GM18867 (cell line): ENCODE data around the gene PSMA3.
A peak's percentile ranks its signal among the peaks of the same experiment; 100 is the strongest.

Experiments
- ATAC-seq: cut with Tn5 transposase; IDR thresholded peaks from one replicate; pipeline ENCODE4 v1.9.1; 2021; ENCODE audit warnings: mild to moderate bottlenecking, moderate library complexity; ENCODE audit not compliant: unreplicated experiment

Gene PSMA3

GRCh38 chr14:58298477-58299400, 54.1 kb downstream of the PSMA3 start, which contains the start of gene ARID4A:
TSS of gene ARID4A (plus strand) at chr14:58298555. CDS start at chr14:58299855, 1,300 bp downstream.
- peak; percentile 16 for ATAC-seq

GRCh38 chr14:58299401-58300330, 55.0 kb downstream of the PSMA3 start:
- no peak for ATAC-seq

- no peak for ATAC-seq
These were observed 56.8 kb downstream of the PSMA3 start for GRCh38 chr14:58301416-58301815.

DNA sequence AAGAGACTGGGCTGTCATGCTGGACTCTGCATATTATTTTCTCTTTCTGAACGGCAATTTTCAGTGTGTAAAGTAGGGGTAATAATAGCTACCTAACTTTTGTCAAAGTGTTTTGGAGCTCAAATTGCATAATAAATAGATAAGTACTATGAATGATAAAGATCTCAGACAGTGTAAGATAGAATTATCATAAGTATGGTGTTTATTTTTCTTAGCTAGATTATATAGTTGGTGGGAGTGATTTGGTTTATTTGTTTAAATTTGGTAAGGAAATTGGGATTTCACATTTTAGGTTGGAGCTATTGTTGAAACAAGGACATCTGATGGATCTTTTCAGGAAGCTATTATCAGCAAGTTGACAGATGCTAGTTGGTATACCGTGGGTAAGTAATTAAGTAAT, 61.1 kb downstream of the PSMA3 start:
- ATAC-seq: no peak

GRCh38 chr14:58307597-58308316, 63.1 kb downstream of the PSMA3 start:
- ATAC-seq: no peak

GRCh38 chr14:58309086-58309485, 64.4 kb downstream of the PSMA3 start:
- no peak for ATAC-seq

- no peak for ATAC-seq
These were observed 69.1 kb downstream of the PSMA3 start for GRCh38 chr14:58313699-58314098.

- ATAC-seq: no peak
These were observed 71.0 kb downstream of the PSMA3 start for GRCh38 chr14:58315606-58316005.
